ENCODE data around the gene ZNF772.
A peak's percentile ranks its signal among the peaks of the same experiment; 100 is the strongest.
"Not testable (repeated sequence)": the region's sequence is repeated elsewhere in the genome, so short reads cannot be mapped to it uniquely, and the experiment has no call there.

Gene ZNF772

DNA sequence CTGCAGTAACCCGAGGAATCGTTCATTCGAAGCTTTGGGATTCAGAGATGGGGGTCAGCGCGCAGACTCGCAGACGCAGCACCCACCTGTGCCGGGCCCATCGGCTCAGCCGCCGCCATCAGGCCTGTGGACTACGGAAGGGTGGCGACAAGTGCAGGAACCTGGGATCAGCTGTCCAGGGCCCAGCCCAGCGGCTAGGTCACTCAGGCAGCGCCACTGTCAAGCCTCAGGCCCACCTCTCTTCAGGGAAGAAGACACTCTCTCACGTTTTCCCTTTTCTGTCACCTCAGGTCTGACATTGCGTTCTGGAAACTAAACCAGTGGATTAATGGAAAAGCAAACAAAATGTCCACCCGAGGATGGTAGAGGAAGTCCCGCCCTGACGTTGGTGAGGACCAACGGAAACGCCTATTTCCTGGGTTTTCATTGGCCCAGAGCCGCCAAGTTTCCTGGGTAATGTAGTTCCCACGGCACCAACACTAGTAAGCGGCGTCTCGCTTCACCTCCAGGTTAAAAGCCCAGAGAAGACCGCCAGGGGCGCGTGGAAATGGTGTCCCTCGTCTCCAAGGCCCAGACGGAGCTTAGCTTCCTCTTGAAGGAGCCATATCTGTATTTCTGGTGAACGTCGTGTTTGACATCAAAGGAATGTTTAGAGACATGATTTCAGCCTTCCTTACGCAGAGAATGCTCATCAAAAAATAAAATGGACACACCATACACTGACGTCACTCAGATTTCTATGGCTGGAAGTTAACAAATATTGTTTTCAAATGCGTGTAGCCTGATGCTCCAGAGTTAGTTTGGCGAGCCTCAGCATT, at the start of gene ZNF772:
Gene ZNF772 (minus strand): TSS at position 376 of the 818 bp plus-strand sequence. CDS start 257 bp downstream, at position 119.
- DNase-seq (ENCODE audit: low read depth, low spot score), result peak; percentile 80

DNA sequence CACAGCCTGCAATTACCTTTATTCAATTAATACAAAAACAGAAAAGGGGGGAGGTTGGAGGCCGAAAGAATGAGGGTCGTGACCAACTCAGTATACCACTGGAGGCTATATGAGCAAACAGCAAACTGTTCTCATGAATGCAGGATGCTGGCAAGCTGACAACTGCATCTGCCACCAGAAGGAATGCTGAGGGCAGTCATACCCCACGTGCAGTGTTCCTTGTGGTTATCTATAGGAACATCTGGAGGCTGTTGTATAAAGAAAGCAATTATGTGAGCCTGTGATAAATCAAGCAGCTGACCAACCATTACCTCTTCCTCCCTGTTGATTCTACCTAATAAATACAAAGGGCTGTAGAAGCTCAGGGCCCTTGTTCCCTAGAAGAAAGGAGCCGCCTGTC, 40.7 kb upstream of the ZNF772 start:
- DNase-seq (ENCODE audit: low read depth, low spot score), result not testable (repeated sequence)

DNA sequence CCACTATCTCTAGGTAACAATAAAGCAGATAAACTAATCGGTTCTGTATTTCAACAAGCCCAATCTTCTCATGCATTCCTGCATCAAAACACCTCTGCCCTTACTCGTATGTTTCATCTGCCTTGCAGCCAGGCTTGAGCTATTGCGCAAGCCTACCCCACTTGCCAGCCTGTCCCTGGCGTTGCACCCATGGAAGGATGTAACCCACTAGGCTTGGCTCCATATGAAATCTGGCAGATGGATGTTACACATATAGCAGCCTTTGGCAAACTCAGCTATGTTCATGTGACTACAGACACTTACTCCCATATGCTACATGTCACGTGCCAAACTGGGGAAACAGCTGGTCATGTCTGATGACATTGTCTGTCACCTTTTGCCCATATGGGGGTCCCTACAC, 37.9 kb upstream of the ZNF772 start:
- DNase-seq (ENCODE audit: low read depth, low spot score), result no peak

DNA sequence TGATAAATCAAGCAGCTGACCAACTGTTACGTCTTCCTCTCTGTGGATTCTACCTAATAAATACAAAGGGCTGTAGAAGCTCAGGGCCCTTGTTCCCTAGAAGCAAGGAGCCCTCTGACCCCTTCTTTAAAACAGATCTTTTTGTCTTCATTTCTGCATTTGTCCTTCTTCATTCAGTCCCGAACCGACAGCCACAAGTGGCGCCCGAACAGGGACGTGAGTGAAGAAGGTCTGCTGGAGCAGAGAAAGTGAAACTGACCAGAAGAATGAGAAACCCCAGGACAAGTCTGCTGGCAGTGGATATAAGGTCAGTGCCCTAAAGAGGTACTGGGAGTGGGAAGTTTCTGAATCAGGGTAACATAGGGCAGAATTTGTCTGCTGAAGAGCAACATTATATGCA, 35.5 kb upstream of the ZNF772 start:
- no peak for DNase-seq (ENCODE audit: low read depth, low spot score)

DNA sequence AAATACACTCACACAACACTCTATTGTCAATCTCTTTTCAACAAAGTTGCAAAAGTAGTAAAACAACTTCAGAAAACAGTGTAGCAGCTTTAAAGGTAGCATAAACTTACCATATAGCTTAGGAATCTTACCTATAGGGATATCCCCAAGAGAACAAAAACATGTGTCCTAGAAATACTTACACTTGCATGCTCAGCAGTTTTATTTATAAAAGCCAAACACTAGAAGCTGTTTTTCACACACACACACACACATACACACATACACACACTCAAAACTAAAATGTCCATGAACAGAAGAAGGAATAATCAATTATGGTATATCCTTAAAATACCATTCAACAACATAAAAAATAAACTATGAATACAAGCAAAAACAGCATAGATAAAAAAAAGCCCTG, 34.1 kb upstream of the ZNF772 start:
- no peak for DNase-seq (ENCODE audit: low read depth, low spot score)

DNA sequence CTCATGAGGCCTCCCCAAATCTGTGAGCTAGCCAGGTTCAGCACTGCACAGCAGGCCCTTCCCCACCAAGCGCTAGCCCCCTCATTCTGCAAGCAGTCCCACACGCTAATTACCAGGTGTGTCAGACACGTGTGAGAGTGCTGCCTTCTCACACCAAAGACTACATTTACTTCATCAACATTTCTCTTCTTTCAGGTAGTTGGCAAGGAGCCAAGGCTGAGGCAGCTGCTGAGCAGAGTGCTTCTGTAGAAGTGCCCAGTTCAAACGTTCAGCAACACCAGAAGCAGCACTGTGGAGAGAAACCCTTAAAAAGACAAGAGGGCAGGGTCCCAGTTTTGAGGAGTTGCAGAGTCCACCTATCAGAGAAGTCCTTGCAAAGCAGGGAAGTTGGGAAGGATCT, 28.8 kb upstream of the ZNF772 start:
- DNase-seq (ENCODE audit: low read depth, low spot score), result no peak

DNA sequence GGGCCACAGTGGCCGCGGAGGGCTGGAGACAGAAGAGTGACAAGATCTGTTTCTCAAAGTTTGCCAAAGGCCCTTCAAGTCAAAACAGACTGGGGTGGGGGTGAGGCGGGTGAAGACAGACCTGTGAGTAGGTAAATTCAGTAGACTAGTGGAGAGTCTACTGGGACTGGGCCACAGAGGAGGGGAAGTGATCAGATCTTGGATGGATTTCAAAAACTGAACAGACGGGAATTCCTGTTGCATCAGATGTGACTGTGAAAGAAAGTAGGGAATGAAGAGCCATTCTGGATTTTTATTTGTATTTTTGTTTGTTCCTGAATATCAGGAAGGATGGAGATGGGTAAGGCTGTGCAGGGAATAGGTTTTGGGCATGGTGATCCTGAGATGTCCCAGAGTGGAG, 23.0 kb upstream of the ZNF772 start:
- DNase-seq (ENCODE audit: low read depth, low spot score), result not testable (repeated sequence)

DNA sequence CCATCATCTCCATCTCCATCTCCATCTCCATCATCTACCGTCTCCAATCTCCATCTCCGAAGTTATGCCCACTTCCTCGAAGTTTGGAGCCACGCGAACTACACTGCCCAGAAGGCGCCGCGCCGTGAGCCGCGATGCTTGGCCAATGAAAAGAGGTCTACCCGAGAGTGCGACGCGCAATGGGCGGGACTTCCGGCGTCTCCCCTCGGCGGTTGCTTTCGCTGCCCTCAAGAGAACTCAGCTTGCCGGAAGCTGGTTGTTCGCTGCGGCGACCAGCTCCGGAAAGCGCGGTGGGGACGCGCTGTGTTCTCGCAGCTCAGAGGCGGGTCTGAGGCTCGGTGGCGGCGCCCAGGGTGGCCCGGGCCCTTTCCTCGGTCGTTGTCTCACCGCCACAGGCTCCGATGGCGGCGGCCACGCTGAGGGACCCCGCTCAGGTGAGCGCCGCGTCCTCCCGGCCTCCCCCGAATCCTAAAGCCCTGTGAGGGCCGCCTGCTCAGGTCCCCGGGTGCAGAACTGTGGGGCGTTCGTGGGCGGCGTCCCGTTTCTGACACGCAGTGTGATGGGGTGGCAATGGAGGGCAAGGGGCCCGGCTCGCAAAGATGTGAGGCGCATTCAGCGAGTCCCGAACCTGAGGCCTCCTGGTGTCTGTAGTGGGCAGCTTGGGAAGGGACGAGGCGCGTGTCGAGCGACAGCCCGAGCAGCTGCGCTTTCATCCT, 22.5 kb upstream of the ZNF772 start, which contains the start of gene ZNF773:
Gene ZNF773 (plus strand): TSS at position 259 of the 716 bp plus-strand sequence. CDS start 143 bp downstream, at position 402.
- DNase-seq (ENCODE audit: low read depth, low spot score), result peak; percentile 88

DNA sequence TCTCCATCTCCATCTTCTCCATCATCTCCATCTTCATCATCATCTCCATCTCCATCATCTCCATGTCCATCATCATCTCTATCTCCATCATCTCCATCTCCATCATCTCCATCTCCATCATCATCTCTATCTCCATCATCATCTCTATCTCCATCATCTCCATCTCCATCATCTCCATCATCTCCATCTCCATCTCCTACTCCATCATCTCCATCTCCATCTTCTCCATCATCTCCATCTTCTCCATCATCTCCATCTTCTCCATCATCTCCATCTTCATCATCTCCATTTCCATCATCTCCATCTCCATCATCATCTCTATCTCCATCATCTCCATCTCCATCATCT, 21.9 kb upstream of the ZNF772 start:
- not testable (repeated sequence) for DNase-seq (ENCODE audit: low read depth, low spot score)

DNA sequence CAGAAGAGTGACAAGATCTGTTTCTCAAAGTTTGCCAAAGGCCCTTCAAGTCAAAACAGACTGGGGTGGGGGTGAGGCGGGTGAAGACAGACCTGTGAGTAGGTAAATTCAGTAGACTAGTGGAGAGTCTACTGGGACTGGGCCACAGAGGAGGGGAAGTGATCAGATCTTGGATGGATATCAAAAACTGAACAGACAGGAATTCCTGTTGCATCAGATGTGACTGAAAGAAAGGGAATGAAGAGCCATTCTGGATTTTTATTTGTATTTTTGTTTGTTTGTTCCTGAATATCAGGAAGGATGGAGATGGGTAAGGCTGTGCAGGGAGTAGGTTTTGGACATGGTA, 10.9 kb upstream of the ZNF772 start:
- not testable (repeated sequence) for DNase-seq (ENCODE audit: low read depth, low spot score)

DNA sequence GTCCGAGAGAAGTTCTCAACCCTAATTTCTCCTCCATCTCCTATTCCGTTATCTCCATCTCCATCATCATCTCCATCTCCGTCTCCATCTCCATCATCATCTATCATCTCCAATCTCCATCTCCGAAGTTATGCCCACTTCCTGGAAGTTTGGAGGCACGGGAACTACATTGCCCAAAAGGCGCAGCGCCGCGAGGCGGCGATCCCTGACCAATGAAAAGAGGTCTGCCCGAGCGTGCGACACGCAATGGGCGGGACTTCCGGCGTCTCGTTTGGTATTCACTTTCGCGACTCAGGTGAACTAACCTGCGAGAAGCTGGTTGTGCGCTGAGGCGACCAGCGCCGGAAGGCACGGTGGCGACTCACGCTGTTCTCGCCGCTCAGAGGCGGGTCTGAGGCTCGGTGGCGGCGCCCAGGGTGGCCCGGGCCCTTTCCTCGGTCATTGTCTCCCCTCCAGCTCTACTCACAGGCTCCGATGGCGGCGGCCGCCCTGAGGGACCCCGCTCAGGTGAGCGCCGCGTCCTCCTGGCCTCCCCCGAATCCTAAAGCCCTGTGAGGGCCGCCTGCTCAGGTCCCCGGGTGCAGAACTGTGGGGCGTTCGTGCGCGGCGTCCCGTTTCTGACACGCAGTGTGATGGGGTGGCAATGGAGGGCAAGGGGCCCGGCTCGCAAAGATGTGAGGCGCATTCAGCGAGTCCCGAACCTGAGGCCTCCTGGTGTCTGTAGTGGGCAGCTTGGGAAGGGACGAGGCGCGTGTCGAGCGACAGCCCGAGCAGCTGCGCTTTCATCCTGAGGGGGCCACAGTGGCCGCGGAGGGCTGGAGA, 10.3 kb upstream of the ZNF772 start, which contains the start of gene ZNF419:
Gene ZNF419 (plus strand): TSS at position 274 of the 822 bp plus-strand sequence. CDS start 201 bp downstream, at position 475.
- DNase-seq (ENCODE audit: low read depth, low spot score), result peak; percentile 70

DNA sequence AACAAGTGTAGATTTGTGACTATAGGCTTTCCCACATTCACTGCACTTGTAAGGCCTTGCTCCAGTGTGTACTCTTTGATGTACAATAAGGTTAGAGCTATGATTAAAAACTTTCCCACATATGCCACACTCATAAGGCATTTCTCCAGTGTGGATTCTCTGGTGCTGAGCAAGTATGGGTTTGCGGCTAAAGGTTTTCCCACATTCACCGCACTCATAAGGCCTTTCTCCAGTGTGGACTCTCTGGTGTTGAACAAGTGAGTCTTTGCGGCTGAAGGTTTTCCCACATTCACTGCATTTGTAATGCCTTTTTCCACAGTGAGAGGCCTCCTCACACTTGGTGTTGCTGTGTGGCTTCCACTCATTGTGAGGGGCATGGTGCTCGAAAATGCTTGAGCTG, 3.7 kb downstream of the ZNF772 start:
- no peak for DNase-seq (ENCODE audit: low read depth, low spot score)

DNA sequence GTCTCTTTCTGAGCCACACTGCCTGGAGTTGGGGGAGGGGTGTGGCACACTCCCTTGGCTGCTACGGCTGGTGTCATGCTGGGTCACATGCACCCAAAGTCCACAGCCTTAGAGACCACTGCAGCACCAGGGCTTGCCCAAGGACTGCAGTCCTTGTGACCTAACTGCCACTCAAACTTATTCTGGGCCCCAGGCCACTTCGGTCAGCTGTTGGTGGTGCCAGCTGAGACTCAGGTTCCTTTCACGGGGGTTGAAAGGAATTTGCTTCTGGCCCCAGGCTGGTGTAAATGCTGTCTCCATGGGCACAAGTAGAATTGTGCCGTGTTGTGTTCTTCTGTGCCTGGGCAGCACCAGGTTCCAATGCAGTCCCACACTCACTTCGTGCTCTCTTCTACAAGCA, 10.9 kb downstream of the ZNF772 start:
- DNase-seq (ENCODE audit: low read depth, low spot score), result no peak

DNA sequence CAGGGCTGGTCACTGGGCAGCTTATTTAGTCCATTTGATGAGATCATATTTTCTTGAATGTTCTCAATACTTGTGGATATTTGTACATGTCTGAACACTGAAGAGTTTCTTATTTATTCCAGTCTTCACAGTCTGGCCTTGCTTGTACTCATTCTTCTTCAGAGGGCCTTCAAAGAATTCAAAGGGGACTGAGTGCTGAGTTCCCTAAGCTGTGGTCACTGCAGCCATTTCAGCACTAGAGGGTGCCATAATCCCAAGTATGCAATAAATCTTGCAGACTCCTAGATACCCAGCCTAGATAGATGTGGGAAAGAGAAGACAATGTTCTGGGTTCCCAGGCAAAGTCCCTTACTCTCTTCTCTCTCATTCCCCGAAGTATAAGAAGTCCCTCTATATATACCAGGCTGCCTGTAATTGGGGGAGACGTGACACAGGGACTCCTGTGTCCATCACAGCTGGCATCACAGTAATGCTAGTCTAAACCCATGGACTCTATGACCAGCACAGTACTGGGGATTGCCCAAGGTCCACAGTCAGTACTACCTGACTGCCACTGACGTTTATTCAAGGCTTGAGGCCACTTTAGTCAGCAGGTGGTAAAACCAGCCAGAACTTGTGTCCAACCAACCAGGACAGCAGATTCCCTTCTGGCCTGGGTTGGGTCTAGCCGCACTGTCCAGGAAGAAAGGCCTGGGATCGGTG, 11.5 kb downstream of the ZNF772 start:
- no peak for DNase-seq (ENCODE audit: low read depth, low spot score)

DNA sequence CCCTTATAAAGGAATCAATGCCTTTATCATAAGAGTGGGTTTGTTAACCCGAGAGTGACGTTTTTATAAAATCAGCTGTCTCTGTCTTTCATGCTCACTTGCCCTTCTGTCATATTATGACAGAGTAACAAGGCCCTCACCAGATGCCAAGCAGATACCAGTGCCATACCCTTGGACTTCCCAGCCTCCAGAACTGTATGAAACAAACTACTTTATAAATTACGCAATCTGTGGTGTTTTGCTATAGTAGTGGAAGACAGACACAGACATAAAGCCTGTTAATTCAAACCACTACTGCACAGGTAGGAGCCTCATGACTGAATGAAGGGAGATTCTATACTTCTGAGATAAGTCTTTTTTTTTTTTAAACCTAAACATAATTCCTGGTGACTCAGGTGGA, 25.1 kb downstream of the ZNF772 start:
- no peak for DNase-seq (ENCODE audit: low read depth, low spot score)

DNA sequence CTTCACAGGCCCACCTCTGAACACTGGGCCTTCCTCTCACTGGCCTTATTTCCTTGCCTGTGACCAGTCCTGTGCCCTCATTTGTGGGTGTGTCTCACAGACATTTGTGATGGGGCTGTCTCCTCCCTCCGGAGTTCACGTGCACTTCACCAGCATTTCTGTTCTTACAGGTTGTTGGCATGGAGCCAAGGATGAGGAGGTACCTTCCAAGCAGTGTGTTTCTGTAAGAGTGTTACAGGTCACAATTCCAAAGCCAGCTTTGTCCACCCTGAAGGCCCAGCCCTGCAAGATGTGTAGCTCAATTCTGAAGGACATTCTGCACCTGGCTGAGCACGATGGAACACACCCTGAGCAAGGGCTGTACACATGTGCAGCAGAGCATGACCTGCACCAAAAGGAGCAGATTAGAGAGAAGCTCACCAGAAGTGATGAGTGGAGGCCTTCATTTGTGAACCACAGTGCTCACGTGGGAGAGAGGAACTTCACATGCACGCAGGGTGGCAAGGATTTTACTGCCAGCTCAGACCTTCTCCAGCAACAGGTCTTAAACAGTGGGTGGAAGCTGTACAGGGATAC, 34.2 kb downstream of the ZNF772 start:
- DNase-seq (ENCODE audit: low read depth, low spot score), result no peak

DNA sequence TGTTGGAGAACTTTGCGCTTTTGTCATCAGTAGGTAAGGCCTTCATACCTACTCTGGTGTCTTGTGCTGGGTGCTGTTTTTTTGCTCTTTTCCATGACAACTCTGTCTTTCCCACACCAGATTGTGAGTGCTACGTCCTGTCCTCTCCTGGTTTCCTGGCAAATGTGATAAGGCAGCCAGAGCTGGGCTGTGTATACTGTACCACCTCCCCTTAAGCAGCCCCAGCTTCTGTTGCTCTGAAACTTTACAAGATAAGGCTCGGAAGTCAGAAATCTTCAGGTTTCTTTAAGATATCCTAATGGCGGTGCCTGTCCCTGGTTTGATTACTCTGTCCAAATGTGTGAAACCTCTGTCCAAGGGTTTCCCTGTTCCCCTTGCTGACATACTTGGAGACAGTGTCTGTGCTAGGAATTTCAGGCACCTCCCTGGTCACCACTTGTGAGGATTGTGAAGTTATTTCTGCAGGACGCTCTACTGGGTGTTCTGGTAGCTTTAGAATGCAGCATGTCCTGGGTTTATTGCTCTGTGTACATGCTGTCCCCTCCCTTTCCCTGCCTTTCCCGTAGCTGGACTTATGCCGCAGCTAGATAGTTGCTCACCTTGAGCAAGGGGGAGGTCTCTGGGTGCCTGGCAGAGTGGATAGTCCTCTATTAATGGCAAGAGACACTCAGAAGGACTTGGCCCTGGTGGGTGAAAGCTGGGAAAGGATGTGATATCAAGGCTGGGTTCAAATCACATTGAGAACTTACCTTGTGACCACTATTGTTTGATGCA, 35.2 kb downstream of the ZNF772 start:
- DNase-seq (ENCODE audit: low read depth, low spot score), result no peak

DNA sequence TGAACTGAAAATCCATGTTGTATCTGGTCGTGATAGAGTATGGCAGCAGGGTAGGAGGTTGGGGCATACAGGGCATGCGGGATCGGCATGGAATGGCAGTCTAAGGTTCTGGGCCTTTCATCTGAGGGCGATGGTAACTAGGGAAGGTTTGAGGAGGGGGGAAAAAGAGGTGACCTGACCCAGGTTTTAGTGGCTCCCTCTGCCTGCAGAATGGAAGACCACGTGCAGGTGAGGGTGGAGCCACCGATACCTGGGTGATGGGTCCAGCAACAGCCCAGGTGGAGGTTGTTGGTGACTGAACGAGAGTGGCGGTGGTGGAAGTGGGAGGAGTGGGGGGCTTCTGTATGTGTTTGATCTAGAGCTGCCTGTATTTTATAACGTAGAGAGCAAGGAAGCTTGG, 38.4 kb downstream of the ZNF772 start:
- DNase-seq (ENCODE audit: low read depth, low spot score), result no peak

DNA sequence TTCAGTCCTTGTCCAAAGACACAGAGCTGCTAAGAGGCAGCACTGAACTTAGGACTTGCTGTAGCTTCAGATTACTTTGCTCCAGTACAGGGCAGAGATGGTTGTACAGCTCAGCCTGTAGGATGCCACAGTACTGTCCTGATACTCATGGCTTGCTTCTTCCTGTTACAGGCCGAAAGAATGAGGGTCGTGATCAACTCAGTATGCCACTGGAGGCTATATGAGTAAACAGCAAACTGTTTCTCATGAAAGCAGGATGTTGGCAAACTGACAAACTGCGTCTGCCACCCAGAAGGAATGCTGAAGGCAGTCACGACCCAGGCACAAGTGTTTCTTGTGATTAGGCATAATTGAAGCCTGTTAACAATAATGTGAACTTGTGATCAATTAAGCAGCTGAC, 39.4 kb downstream of the ZNF772 start:
- no peak for DNase-seq (ENCODE audit: low read depth, low spot score)

DNA sequence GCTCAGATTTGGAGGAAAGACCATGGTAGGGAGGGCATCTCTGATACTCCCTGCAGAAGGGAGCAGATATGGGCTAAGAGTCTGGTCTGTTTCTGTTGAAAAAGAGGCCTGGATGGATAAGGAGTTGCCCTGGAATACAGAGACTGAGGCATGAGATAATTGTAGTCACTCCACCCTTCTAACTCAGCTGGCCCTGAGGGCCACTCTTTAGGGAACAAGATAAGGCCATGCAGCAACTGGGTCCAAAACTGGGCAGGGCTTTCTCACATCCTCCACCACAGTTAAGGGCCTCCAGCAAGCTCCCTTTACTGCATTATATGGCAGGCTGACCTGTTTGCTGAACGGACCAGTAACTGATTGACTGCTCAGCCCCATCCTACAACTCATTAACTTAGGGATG, 40.9 kb downstream of the ZNF772 start:
- no peak for DNase-seq (ENCODE audit: low read depth, low spot score)

All from smooth muscle cell of the brain vasculature (primary cell).